Keratinocyte (primary cell): ENCODE data around the gene FN3K. TPM values are rescaled to one million over a fixed set of nuclear protein-coding genes. Genes with fewer than 3 reads are reported as not detected.

Experiments
- DNase-seq: peaks from one replicate; pipeline ENCODE4 v3.0.0-alpha.2; 2011; ENCODE audit warnings: low read depth, missing footprints, low spot score
- FAIRE-seq: peaks from 2 replicates; lab custom pipeline; 2011; peaks lifted over from hg19 to GRCh38; lab: Jason Lieb, UNC
- H2AFZ ChIP-seq: 2 replicates; pipeline ENCODE4 v1.6.0; 2012; ENCODE audit warnings: low read length, control low read depth, inconsistent platforms; ENCODE audit not compliant: control insufficient read depth
- H3K27ac ChIP-seq: 2 replicates; pipeline ENCODE4 v1.5.1; 2011; ENCODE audit warnings: low read length; ENCODE audit not compliant: control insufficient read depth, insufficient read depth
- H3K27me3 ChIP-seq: 3 replicates; pipeline ENCODE4 v1.6.0; 2011; ENCODE audit warnings: low read length; ENCODE audit not compliant: control insufficient read depth, insufficient read depth; ENCODE audit errors: extremely low read depth
- H3K36me3 ChIP-seq, 2 experiments: 2 replicates in 1 of 2; 3 replicates in 1 of 2; pipeline ENCODE4 v1.5.1; 2011; ENCODE audit warnings: low read length in 2 of 2, mild to moderate bottlenecking in 1 of 2; ENCODE audit not compliant: control insufficient read depth in 2 of 2, insufficient read depth in 2 of 2; ENCODE audit errors: extremely low read depth in 1 of 2
- H3K4me1 ChIP-seq: 3 replicates; pipeline ENCODE4 v1.5.1; 2011; ENCODE audit warnings: low read length; ENCODE audit not compliant: control insufficient read depth, insufficient read depth; ENCODE audit errors: extremely low read depth
- H3K4me2 ChIP-seq: 3 replicates; pipeline ENCODE4 v1.6.0; 2011; ENCODE audit warnings: low read depth, low read length; ENCODE audit not compliant: control insufficient read depth, insufficient read depth; ENCODE audit errors: extremely low read depth
- H3K4me3 ChIP-seq, 3 experiments: fragments of 200-600 bp in 1 of 3; sonication (generic) in 1 of 3; 2 replicates in 2 of 3; 3 replicates in 1 of 3; pipeline ENCODE4 v1.5.1; 2011 to 2016; ENCODE audit warnings: low read length in 3 of 3, mild to moderate bottlenecking in 3 of 3, control low read depth in 2 of 3, inconsistent platforms in 1 of 3, low read depth in 1 of 3, mixed read lengths in 1 of 3, mixed run types in 1 of 3, moderate library complexity in 1 of 3; ENCODE audit not compliant: control insufficient read depth in 2 of 3, insufficient read depth in 2 of 3; ENCODE audit errors: extremely low read depth in 1 of 3
- H3K79me2 ChIP-seq: 2 replicates; pipeline ENCODE4 v1.6.0; 2012; ENCODE audit warnings: low read length; ENCODE audit not compliant: control insufficient read depth, insufficient read depth
- H3K9ac ChIP-seq: 3 replicates; pipeline ENCODE4 v1.6.0; 2011; ENCODE audit warnings: low read length; ENCODE audit not compliant: control insufficient read depth, insufficient read depth; ENCODE audit errors: extremely low read depth
- H3K9me1 ChIP-seq: 3 replicates; pipeline ENCODE4 v1.6.0; 2011; ENCODE audit warnings: low read length; ENCODE audit not compliant: control insufficient read depth, insufficient read depth; ENCODE audit errors: extremely low read depth
- H3K9me3 ChIP-seq: 2 replicates; pipeline ENCODE4 v1.5.1; 2012; ENCODE audit warnings: low read depth, low read length; ENCODE audit not compliant: control insufficient read depth
- H4K20me1 ChIP-seq: 3 replicates; pipeline ENCODE4 v1.6.0; 2011; ENCODE audit warnings: low read length; ENCODE audit not compliant: control insufficient read depth, insufficient read depth; ENCODE audit errors: extremely low read depth
- CTCF ChIP-seq, 3 experiments: IDR thresholded peaks in 1 of 3; conservative IDR thresholded peaks in 1 of 3; optimal IDR thresholded peaks in 1 of 3; 2 replicates in 2 of 3; 3 replicates in 1 of 3; pipeline versions ENCODE3 to v1.5.1; 2011; ENCODE audit warnings: low read length in 3 of 3, mild to moderate bottlenecking in 3 of 3, moderate library complexity in 2 of 3, control low read depth in 1 of 3, inconsistent platforms in 1 of 3; ENCODE audit not compliant: insufficient read depth in 2 of 3; ENCODE audit errors: extremely low read depth in 1 of 3
- EZH2 ChIP-seq: IDR thresholded peaks from one replicate; pipeline ENCODE4 v1.6.1; 2012; ENCODE audit warnings: inconsistent platforms, mild to moderate bottlenecking, low read length, moderate library complexity
- dilution Hi-C: fragments of 300-500 bp; cut with MboI; formaldehyde crosslinking; loops from one replicate; pipeline ENCODE4 v1.7.0; 2020; ENCODE audit warnings: low sequenced_read_pairs; ENCODE audit not compliant: extremely low pct_ligation_motif_present
- polyA plus RNA-seq, 5 experiments: library from polyadenylated mRNA; depleted of rRNA in 3 of 5; stranded (reverse) in 3 of 5; stranded (forward) in 1 of 5; unstranded in 1 of 5; fragments of >200 nt; gene quantifications; 1 replicate in 1 of 5; 2 replicates in 3 of 5; 3 replicates in 1 of 5; pipeline versions ENCODE4 v1.2.1 to v1.2.3, GENCODE V29; 2011 to 2012; ENCODE audit warnings: missing spikeins in 2 of 5, low read depth in 1 of 5, low replicate concordance in 1 of 5

Gene FN3K
- polyA plus RNA-seq, 1 donor (not counting 4 experiments of a cell fraction or from before 2014, with no cell fraction given): 0.10 TPM

DNA sequence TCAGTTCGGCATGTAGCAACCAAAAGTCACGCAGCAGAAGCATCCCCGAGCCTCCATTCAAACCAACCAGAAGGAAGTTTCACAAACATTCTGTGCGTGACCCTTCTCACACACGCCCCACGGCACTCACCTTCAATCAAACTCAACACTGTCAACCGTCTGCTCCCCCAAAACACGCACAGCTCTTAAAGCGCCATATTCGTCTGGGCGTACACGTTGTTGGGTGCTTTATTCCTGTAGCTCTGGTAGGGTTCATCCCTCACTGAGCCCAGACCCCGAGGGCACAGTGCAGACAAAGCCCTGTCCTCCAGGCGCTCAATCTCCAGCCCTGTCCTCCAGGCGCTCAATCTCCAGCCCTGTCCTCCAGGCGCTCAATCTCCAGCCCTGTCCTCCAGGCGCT is 39.2 kb upstream of the FN3K start:
- Histone ChIP-seq H3K27ac (no peak overlapping the region), H3K9ac (no peak overlapping the region), H4K20me1 (no peaks in the 10 kb centered on the region), H3K4me2 (no peak overlapping the region), H3K9me3 (peaks cover 3% of the 10 kb centered on the region), H3K4me3 (no peak overlapping the region), H3K27me3 (peaks cover 6% of the 10 kb centered on the region), H3K36me3 (no peaks in the 10 kb centered on the region), H3K9me1 (no peaks in the 10 kb centered on the region), H3K79me2 (peaks cover 2% of the 10 kb centered on the region), H3K4me1 (peaks cover 6% of the 10 kb centered on the region), H2AFZ (no peak overlapping the region)
- TF ChIP-seq CTCF (optimal IDR thresholded peaks at IDR 0.05 in 1 of 3, IDR thresholded peaks at IDR 0.05 in 1 of 3, conservative IDR thresholded peaks at IDR 0.05 in 1 of 3; ENCODE audit: extremely low read depth in 1 of 3, insufficient read depth in 2 of 3, low read length in 3 of 3) (no peak), EZH2 (no peak)
- dilution Hi-C loops: no loop called here
- FAIRE-seq (no peak), DNase-seq (no peak)

DNA sequence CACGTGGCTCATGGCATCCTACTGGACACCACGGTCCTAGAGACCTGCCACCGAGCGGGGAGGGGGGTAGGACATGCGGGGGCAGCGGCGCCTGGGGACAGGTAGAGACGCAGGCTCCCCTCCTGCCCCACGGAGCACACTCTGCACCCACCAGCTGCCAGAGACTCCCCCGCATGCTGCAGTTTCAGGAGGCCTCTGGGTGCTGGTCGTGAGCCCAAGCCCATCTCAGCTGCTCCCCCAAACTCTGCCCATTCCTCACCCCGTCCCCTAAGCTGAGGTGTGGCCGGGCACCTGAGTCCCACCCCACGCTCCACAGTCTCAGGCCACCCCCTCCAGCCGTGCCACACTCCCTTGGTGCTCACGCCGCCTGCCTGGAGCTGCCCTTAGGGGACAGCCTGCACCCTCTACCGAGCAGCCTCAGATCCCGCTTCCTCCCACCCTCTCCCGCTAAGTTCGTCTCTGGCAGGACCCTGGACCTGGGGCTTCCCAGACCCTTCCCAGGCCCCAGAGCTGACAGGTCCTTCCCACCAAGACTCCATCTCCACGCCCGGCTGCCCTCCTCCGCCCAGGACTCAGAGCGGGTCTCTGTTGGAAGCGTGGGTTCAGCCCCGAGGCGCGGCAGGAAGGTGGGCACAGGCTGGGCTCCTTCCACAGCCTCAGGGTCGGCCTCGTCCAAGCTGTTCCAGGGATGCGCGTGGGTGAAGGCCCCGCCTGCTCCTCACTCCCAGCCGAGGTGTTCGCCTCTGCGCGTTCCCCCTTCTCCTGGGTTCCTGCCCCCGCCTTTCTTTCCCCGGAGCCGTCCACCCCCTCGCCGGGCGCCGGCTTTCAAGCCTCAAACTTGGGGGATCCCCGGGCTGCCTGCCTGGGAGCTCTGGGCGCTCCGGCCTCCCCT is 38.3 kb upstream of the FN3K start:
- Histone ChIP-seq H3K4me3 (peak overlapping the region; percentile 63 to 66 (median 64)), H3K9me3 (peaks cover 3% of the 10 kb centered on the region), H3K4me1 (peaks cover 11% of the 10 kb centered on the region), H3K4me2 (peak overlapping the region; percentile 82), H3K79me2 (peaks cover 2% of the 10 kb centered on the region), H3K27me3 (peaks cover 6% of the 10 kb centered on the region), H3K9me1 (no peaks in the 10 kb centered on the region), H4K20me1 (no peaks in the 10 kb centered on the region), H3K9ac (peak overlapping the region; percentile 61), H2AFZ (no peak overlapping the region), H3K36me3 (no peaks in the 10 kb centered on the region), H3K27ac (no peak overlapping the region)
- TF ChIP-seq EZH2: no peak
- TF ChIP-seq CTCF (optimal IDR thresholded peaks at IDR 0.05 in 1 of 3, IDR thresholded peaks at IDR 0.05 in 1 of 3, conservative IDR thresholded peaks at IDR 0.05 in 1 of 3; ENCODE audit: extremely low read depth in 1 of 3, insufficient read depth in 2 of 3, low read length in 3 of 3): no peak
- DNase-seq (no peak), FAIRE-seq (no peak)
- dilution Hi-C loops: no loop called here
